ENCODE results near the gene PRCC.
A peak's percentile ranks its signal among the peaks of the same experiment; 100 is the strongest.

The PRCC gene

DNA sequence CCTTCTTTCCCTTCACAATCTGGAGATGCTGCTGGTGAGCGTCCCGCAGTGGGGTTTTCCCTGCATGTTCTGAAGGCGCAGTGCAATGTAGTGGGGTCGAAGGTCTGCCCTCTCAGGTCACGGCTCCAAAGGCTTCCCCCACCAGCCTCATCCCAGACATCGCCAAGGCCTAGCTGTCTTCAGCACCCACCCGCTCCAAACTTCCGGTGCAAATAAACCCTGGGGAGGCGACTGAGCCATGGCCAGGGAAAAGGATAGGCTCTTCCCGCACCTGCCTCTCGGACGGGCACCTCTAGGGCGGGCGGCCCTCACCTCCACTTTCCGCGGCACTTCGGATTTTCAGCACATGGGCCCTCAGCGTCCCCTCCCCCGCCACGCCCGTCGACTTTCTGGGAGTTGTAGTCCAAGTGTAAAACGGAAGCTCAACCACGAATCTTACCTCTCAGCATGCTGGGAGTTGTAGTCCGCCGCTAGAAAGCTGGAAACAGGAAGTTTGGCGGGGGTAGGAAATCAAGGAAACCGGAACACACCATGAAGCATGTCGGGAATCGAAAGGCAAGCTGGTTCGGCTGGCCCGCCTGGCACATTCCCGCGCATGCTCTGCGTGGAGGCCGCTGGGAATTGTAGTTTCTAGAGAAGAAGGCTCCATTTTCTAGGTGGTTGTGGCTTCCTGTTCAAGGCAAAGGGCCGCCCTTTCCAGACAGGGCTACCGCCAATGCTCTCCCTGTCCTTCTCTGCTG is 26.4 kb upstream of the PRCC start, which contains the start of gene MRPL24:
Gene MRPL24, minus strand, starts transcription at position 348 of the 740 bp plus-strand sequence. CDS start 2,384 bp downstream, outside the sequence.
- peaks cover 75% of the 10 kb centered on the region for H3K36me3 Mint-ChIP-seq
- no peaks in the 10 kb centered on the region for H3K27me3 Mint-ChIP-seq
- H3K4me3 Mint-ChIP-seq, result peak within 1 kb of the TSS; percentile 94
- H3K27ac Mint-ChIP-seq, result peak within 1 kb of the TSS; percentile 94
- peaks cover 50% of the 10 kb centered on the region for H3K4me1 Mint-ChIP-seq
- ATAC-seq, result peak; percentile 95
- no peaks in the 10 kb centered on the region for H3K9me3 Mint-ChIP-seq

DNA sequence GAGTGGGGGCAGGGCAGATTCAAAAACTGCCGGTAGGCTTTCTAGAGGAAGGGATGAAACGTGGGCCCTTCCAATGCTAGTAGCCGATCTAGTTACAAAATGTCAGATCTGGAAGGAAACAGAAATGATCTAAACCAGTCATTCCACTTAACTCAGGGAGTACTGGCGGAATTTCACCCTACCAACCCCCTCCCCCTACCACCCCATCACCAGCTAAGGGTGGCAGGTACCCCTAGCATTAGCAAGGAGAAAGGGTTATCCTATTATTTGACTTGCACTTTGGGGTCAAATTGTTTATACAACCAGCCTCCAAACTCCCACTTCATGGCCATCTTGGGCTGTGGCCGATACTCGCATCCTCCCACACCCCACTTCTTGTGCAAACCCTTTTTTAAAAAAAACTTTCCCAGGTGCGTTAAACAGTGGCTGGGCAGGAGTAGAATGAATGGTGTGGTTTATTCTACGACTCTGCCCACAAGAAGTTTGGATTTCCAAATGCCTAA is 25.8 kb upstream of the PRCC start:
- Mint-ChIP-seq H3K27me3 (no peaks in the 10 kb centered on the region), H3K27ac (peak overlapping the region; percentile 94), H3K9me3 (no peaks in the 10 kb centered on the region), H3K4me1 (peaks cover 57% of the 10 kb centered on the region), H3K36me3 (peaks cover 76% of the 10 kb centered on the region), H3K4me3 (peak overlapping the region; percentile 94)
- no peak for ATAC-seq

DNA sequence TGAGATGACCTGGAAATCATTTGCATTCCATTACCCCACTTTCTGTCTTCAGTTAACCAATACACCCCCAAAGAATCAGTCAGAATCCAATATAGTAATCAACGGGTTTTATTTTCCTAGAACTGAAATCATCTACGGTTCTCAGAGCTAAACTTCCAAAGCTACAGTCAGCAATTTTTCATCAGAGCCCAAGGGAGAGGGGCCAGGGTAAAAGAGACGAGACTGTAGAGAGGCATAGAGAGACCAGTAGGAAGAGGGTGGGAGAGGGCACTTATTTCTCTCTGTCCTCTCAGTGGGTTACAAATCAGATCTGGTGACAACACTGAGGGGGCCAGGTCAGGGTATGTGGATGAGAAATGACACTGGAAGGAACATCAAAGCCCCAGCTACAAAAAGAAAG is 25.3 kb upstream of the PRCC start:
- H3K27ac Mint-ChIP-seq, result peak overlapping the region; percentile 94
- peaks cover 76% of the 10 kb centered on the region for H3K36me3 Mint-ChIP-seq
- no peaks in the 10 kb centered on the region for H3K9me3 Mint-ChIP-seq
- no peaks in the 10 kb centered on the region for H3K27me3 Mint-ChIP-seq
- H3K4me3 Mint-ChIP-seq, result peak overlapping the region; percentile 94
- peaks cover 61% of the 10 kb centered on the region for H3K4me1 Mint-ChIP-seq
- ATAC-seq, result no peak

DNA sequence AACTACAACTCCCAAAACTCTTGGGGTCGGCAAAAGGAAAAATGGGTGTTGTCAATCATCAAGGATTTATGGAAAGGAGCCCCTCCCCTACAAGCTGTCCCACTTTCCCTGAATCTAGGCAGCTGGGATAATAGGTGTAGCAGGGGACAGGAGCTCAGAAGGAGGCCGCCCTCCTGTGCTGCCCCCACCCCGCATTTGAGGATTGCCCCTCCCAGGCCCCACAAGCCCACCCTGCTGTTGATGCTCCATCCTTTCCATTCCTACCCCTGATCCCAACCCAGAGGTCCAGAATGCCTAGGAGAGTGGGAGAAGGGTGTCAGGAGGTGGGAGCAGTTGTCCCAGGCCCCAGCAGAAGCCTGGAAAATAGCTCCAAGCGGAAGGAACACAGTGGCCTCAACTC is 24.5 kb upstream of the PRCC start:
- no peak for ATAC-seq
- no peak overlapping the region for H3K4me3 Mint-ChIP-seq
- H3K9me3 Mint-ChIP-seq, result no peaks in the 10 kb centered on the region
- H3K27me3 Mint-ChIP-seq, result no peaks in the 10 kb centered on the region
- peaks cover 68% of the 10 kb centered on the region for H3K4me1 Mint-ChIP-seq
- H3K27ac Mint-ChIP-seq, result peak overlapping the region; percentile 94
- peaks cover 68% of the 10 kb centered on the region for H3K36me3 Mint-ChIP-seq

DNA sequence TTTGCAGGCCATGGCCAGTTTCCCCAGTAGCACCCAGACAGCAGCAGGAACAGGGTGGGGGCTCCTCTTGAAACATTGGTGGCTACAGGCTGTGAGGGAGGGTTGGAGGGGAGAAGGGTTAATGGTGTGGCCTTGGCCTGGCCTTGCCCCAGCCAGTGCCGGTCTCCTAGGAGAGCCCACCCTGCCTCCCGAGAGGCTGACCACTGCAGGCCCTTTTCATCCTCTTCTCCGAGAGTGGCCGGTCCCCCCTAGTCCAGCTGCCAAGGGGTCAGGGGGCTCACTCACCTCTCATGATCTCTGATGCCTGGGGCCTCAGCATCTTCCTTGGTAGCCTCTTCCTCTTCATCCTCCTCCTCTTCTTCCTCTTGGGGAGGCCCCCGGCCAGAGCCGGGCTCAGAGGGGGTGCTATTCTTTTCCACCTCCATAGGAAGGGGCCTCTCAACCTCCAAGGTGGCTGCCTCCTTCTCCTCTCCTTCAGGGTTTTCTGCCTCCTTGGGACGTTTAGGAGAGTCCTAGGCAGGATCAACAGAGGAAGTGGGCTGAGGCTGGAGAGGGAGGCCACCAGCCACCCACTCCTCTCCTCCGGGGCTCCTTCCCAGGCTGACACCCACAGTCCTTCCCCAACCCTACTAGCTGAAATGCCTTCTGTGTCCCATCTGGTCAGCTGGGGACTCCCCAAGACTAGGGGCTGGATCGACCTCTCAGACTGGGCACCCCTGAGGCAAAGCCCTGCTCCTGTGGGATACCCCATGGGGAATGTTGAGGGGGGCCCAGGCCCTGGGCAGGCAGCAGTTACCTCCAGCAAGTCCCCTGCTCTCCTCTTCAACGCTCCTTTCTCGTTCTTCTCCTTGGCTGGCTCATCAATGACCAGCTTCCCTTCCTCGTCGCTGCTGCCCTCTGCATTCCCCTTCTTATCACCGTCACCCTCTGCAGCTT is 23.7 kb upstream of the PRCC start:
- no peak for ATAC-seq
- Mint-ChIP-seq H3K9me3 (no peaks in the 10 kb centered on the region), H3K4me1 (peaks cover 72% of the 10 kb centered on the region), H3K27me3 (no peaks in the 10 kb centered on the region), H3K36me3 (peaks cover 60% of the 10 kb centered on the region), H3K27ac (peak overlapping the region; percentile 11), H3K4me3 (no peak overlapping the region)

DNA sequence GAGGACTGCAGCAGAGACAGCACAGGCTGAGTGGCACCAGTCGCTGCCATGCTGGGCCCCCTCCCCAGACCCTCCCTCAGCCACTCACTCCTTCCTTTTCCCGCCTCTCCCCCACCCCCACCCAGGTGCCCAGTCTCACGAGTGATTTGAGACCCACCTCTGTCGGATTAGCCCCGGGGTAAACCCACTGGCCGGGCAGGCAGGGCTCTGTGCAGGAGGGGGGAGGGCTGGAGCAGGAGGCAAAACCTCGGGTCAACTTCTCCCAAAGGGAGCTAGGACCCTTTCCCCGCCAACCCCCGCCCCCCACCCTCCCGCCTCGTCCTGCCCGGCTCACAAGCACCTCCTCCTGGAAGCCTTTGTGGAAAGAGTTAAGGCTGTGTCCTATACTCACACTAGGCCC is 23.0 kb upstream of the PRCC start:
- H3K4me3 Mint-ChIP-seq, result no peak overlapping the region
- no peaks in the 10 kb centered on the region for H3K27me3 Mint-ChIP-seq
- H3K27ac Mint-ChIP-seq, result no peak overlapping the region
- no peaks in the 10 kb centered on the region for H3K9me3 Mint-ChIP-seq
- peaks cover 72% of the 10 kb centered on the region for H3K4me1 Mint-ChIP-seq
- peaks cover 56% of the 10 kb centered on the region for H3K36me3 Mint-ChIP-seq
- ATAC-seq, result no peak

DNA sequence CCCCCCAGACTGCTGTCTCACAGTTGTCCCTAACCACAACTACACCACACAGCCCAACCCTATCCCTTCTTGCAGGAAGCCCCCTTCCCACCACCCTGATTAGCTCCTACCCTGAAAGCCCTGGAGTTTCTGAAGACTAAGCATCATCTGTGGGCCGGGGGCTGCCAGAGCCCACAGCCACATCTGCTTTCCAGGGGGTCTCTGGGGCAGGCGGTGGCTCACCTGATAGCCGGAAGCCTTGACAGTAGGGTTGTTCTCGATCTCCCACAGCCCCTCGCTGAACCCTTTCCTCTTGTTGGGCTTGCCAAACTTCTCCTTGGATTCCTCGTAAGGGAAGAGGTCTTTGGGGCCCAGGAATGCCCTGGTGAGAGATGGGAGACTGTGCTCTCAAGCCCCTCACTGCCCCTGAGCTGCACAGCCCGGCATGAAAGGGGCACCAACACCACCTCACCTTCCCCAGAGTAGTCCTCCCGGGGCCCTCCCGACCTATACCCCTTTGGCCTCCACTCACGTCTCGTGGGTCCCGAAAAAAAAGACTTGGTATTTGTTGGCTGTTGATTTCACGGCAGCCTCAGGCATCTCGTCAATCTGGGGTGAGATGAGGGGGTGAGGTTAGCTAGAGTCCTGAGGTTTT is 22.4 kb upstream of the PRCC start:
- Mint-ChIP-seq H3K9me3 (no peaks in the 10 kb centered on the region), H3K36me3 (peaks cover 56% of the 10 kb centered on the region), H3K27me3 (no peaks in the 10 kb centered on the region), H3K4me1 (peaks cover 78% of the 10 kb centered on the region), H3K27ac (no peak overlapping the region), H3K4me3 (no peak overlapping the region)
- ATAC-seq, result no peak

DNA sequence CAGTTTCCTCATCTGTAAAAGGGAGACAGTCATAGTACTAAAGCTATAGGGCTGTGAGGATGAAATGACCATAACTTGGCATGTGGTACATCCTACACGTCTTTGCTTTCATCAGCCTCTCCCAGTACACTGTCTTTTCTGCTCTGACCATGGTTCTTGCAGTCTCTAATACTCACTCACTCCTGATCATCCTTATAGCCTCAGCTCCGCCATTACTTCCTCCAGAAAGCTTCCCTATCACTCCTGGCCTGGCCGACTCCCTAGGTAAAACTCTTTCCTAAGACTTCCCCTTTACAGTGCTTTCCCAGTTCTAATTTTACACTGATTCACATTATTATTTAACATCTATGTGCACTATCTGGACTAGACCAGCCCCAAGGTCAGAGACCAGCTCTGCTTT is 21.5 kb upstream of the PRCC start:
- H3K9me3 Mint-ChIP-seq, result no peaks in the 10 kb centered on the region
- no peaks in the 10 kb centered on the region for H3K27me3 Mint-ChIP-seq
- peak overlapping the region; percentile 93 for H3K27ac Mint-ChIP-seq
- ATAC-seq, result no peak
- no peak overlapping the region for H3K4me3 Mint-ChIP-seq
- H3K4me1 Mint-ChIP-seq, result peaks cover 79% of the 10 kb centered on the region
- peaks cover 53% of the 10 kb centered on the region for H3K36me3 Mint-ChIP-seq

DNA sequence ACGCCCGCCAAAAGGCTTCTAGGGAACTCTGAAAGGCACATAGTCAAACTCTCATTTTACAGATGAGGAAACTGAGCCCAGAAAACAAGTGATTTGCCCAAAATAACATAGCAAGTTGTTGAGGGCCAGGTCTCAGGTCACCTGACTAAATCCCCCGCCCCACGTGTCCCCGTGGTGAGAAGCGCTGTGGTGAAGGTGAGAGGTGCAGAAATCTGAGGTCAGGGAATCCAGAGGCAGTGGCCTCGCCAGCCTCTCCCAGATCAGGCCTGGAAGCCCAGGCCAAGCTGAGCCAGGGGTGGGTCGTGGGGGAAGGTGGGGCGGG is 21.0 kb upstream of the PRCC start:
- Mint-ChIP-seq H3K4me1 (peaks cover 75% of the 10 kb centered on the region), H3K27ac (peak overlapping the region; percentile 93), H3K36me3 (peaks cover 48% of the 10 kb centered on the region)

DNA sequence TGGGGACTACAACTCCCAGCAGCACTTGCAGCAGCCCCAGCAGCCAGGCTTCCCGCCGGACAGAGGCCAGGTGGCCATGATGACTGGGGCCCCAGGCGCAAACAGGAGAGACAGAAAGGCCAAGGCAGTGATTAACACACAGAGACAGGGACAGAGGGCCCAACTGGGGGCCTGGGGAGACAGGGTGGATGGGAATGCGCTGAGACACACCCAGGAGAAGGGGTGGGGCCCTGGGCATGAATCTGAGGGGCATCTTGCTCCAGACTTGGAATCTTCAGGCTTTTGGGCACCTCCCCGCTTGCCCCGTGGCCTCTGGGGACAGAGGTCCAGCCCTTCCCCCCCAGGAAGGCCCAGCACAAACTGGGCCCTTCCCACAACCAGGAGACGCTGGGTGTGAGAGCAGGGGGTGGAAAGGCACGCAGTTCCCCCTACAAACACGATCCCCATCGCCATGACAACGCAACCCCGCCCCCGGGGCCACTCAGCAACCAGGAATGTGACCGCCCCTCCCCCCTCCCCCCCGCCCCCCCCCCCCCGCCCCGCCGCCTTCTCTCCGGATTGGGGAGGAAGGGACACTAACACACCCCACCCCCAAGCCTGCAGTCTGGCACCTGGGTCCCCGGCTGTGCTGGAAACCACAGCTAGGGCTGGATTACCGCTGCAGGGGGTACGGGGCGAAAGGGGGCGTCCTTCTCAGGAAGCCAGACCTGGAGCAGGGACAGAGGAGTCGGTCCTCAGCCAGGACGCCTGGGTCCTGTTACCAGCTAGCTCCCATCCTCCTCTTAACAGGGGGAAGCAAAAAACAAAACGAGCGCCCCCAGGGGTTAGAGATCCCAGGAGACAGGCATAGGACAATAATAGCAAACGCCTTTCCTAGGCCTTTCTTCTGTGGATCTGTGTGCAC is 20.4 kb upstream of the PRCC start:
- peak; percentile 39 for ATAC-seq
- Mint-ChIP-seq H3K27me3 (no peaks in the 10 kb centered on the region), H3K36me3 (peaks cover 42% of the 10 kb centered on the region), H3K9me3 (no peaks in the 10 kb centered on the region), H3K4me3 (peak overlapping the region; percentile 85), H3K4me1 (peaks cover 69% of the 10 kb centered on the region), H3K27ac (peak overlapping the region; percentile 93)

More for the DNA sequence above, 21.0 kb upstream of the PRCC start:
- no peaks in the 10 kb centered on the region for H3K9me3 Mint-ChIP-seq
- no peak for ATAC-seq
- peak overlapping the region; percentile 83 for H3K4me3 Mint-ChIP-seq
- H3K27me3 Mint-ChIP-seq, result no peaks in the 10 kb centered on the region

DNA sequence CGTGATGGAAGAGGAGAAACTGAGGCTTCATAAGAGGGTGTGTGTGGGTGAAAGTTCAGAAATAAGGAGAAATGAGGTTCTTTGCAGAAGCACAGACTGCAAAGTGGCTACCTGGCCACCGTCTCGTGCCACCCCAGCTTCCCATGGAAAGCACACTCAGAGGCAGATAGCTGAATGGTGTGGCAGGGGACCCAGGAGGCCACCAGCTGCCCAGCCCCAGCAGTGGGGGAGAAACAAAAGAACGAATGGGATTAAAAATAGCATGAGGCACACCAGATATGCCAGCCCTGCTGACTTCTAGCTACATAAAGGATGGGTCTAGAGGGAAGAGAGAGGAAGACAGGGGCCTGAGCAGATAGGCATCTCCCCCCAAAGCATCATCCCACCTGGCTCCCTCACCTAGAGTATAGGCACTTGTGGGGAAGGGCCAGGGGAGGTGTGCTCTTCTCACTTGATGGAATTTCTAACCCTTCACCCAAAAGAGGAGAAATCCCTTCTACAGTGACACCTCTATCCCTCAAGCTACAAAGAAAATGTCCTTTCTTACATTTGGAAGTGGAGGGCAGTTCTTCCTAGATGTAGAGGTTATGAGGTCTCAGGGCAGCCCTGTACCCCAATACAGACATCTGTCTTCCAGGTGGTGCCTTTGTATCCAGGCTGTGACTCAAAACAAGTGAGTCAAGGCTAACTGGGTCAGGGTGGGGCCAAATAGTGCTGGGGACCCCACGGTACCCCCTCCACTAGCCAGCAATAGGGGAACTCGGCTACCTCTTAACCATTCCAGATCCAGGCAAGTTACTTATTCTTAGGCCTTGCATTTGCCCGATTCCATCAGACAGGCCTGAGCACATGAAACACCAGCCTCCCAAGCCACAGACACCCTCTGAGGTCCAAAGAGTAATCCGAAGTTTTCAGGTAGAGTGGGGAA is 19.3 kb upstream of the PRCC start:
- no peaks in the 10 kb centered on the region for H3K9me3 Mint-ChIP-seq
- H3K27ac Mint-ChIP-seq, result peak overlapping the region; percentile 93
- H3K4me3 Mint-ChIP-seq, result peak overlapping the region; percentile 85
- no peak for ATAC-seq
- H3K27me3 Mint-ChIP-seq, result no peaks in the 10 kb centered on the region
- peaks cover 31% of the 10 kb centered on the region for H3K36me3 Mint-ChIP-seq
- peaks cover 73% of the 10 kb centered on the region for H3K4me1 Mint-ChIP-seq

DNA sequence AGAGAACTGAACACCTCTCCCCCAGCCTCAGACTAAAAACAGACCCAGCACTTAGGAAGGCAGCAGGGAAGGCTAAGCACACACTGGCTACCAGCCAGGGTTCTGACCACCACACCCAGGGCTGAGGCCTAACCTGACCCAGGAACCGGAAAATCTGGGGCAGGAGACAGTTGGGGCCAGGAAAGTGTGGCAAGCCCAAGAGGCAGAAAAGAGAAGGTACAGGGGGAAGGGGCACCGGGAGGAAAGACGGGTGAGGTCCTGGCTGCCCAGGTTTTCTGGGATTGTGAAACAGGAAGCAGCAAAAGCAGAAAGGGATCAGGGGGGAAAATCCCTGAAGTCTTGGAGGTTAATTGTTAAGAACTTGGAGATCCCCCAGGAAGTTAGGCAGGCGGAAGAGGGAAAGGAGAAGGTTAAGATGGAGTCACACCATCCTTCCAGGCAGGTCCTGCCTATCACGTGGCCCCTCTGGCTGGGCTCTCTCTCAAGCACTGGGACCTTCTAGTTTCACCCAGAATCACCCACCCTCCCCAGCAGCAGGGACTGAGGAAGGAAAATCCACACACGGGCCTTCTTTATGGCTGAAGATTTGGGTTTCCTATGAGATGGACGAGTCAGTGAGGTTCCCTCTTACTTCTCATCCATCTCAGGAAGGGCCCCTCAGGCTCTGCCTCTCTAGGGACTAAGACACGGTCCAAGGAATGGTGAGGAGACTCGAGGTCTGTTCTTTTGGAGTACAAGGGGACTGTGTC is 18.5 kb upstream of the PRCC start:
- no peaks in the 10 kb centered on the region for H3K9me3 Mint-ChIP-seq
- no peaks in the 10 kb centered on the region for H3K27me3 Mint-ChIP-seq
- no peak for ATAC-seq
- H3K4me1 Mint-ChIP-seq, result peaks cover 73% of the 10 kb centered on the region
- peak overlapping the region; percentile 85 for H3K4me3 Mint-ChIP-seq
- peaks cover 23% of the 10 kb centered on the region for H3K36me3 Mint-ChIP-seq
- peak overlapping the region; percentile 93 for H3K27ac Mint-ChIP-seq

Measured in stimulated activated memory B cell treated with anti-CD40 and anti-IgM and Interleukin-4, amounts not matched to agents 10 μg/mL and 1 μg/mL and 100 μg/mL, for 72 hours (primary cell).